Measurements from ENCODE around the gene CASQ2.

The CASQ2 gene

DNA sequence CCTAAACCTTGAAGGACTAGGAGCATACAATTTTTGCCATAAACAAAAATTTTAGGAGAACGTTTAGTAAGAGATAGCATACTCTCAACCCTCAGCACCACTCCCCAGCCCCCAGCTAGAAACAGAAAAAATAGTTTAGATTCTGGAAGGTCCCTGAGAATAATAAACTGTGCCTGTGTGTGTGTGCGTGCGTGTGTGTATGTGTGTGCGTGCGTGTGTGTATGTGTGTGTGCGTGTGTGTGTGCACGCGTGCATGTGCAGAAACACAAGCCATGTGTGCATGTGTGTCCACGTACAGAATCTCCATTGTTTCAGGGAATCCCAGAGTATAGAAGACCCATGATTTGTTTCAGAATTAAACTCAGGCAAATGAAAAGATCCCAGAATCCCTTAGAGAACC lies 62.6 kb downstream of the CASQ2 start:
- Histone ChIP-seq H3K27me3 (no peaks in the 10 kb centered on the region), H3K27ac (no peak overlapping the region)
- TF ChIP-seq, protein P1, sequence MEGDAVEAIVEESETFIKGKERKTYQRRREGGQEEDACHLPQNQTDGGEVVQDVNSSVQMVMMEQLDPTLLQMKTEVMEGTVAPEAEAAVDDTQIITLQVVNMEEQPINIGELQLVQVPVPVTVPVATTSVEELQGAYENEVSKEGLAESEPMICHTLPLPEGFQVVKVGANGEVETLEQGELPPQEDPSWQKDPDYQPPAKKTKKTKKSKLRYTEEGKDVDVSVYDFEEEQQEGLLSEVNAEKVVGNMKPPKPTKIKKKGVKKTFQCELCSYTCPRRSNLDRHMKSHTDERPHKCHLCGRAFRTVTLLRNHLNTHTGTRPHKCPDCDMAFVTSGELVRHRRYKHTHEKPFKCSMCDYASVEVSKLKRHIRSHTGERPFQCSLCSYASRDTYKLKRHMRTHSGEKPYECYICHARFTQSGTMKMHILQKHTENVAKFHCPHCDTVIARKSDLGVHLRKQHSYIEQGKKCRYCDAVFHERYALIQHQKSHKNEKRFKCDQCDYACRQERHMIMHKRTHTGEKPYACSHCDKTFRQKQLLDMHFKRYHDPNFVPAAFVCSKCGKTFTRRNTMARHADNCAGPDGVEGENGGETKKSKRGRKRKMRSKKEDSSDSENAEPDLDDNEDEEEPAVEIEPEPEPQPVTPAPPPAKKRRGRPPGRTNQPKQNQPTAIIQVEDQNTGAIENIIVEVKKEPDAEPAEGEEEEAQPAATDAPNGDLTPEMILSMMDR (IDR thresholded peaks at IDR 0.05): no peak

DNA sequence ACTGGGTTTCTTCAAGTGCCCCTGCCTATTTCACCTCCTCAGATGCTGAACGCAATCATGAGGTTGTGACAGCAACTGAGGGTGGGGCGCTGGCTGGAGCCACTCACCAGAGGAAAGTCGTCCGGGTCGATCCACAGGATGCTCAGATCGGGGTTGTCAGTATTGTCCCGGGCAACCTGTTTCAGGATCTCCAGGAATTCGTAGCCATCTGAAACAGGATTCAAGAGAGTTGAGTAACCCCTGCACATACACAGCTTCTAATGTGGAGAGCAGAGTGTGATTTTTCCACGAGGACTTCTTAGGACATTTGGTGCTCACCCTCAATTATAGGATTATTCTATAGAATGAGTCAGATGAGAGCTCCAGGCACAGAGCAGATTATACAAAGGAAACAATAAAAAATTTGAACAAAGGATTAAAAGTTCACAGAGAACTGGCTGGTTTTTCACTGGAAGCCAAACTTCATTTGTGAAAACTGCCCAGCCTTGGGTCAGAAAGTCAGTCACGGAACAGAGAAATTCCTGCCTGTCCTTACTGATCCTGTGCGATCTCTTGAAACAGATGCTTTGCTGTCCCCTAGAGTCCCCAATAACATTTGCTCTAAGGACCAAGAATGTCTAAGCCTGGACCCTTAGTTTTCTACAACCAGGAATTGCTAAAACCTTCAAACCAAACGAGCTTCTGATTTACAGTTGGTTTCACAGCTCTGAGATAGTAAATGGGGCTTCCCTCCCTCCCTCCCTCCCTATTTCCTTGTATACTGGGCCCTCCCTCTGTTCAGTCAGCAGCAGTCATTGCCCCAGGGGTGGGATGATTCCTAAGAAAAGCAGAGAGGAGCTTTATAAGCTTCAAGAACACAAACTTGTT lies 63.2 kb downstream of the CASQ2 start:
- no peaks in the 10 kb centered on the region for H3K27me3 ChIP-seq
- H3K4me3 ChIP-seq: no peak overlapping the region
- DNase-seq: no peak
- TF ChIP-seq, protein P1 (IDR thresholded peaks at IDR 0.05): no peak
- peaks cover 0 to 6% (median 2%) of the 10 kb centered on the region in 4 donors for H3K4me1 ChIP-seq
- intact Hi-C loops (cut with DNase I; ENCODE audit: low total_unique reads): no loop called here
- H3K36me3 ChIP-seq: peaks cover 32 to 43% (median 34%) of the 10 kb centered on the region in 3 donors
- no peak overlapping the region for H3K27ac ChIP-seq
- H3K9me3 ChIP-seq: no peaks in the 10 kb centered on the region

More for the DNA sequence above, 62.6 kb downstream of the CASQ2 start:
- peaks cover 0 to 6% (median 3%) of the 10 kb centered on the region in 4 donors for H3K4me1 ChIP-seq
- no peaks in the 10 kb centered on the region for H3K9me3 ChIP-seq
- DNase-seq: no peak
- H3K36me3 ChIP-seq: peaks cover 26 to 38% (median 34%) of the 10 kb centered on the region in 3 donors
- intact Hi-C loops (cut with DNase I; ENCODE audit: low total_unique reads): no loop called here
- H3K4me3 ChIP-seq: no peak overlapping the region

DNA sequence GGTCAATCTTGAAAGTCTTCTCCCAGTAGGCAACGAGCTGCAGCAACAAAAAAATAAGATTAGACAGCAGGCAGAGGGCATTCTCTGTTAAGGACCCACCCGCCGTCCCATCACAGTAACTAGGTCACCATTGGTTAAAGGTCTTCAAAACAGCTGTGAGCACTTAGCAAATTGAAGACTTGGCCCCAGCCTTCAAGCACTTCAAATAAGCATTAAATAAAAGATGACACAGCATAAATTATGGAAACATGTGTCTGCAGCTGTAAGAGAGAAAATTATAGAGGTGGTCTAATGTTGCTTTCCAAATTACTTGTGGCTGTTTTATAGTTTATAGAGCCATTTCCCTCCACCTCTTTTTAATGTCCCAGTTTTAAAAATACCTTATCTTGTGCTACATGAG lies 65.6 kb downstream of the CASQ2 start:
- Histone ChIP-seq H3K27me3 (no peaks in the 10 kb centered on the region), H3K4me1 (peaks cover 0 to 6% (median 2%) of the 10 kb centered on the region in 4 donors), H3K9me3 (no peaks in the 10 kb centered on the region), H3K36me3 (peaks cover 26 to 49% (median 40%) of the 10 kb centered on the region in 3 donors), H3K27ac (no peak overlapping the region), H3K4me3 (no peak overlapping the region)
- no peak for DNase-seq
- TF ChIP-seq, protein P1 (IDR thresholded peaks at IDR 0.05): no peak
- intact Hi-C loops (cut with DNase I; ENCODE audit: low total_unique reads): loop anchor here (5.0 kb wide), 1 partner anchor 981 kb away; no protein-coding TSS in a partner anchor

DNA sequence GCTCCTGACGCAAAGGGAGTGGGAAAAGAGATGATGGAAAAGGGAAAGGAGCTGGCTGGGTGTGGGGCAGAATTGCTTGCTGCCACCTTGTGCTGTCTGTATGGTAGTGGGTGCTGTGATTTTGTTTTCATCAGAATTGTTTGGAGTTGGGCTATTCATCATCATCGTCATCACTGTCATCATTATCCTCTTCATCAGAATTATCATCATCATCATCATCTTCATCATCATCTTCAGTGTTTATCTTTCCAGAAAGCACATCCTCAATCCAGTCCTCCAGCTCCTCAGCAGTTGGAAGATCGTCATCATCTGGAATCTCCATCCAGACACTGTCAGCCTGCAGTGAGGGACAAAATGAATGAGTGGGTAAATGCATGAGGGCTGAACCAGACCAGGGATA lies 67.4 kb downstream of the CASQ2 start:
- Histone ChIP-seq H3K36me3 (peaks cover 26 to 49% (median 40%) of the 10 kb centered on the region in 3 donors), H3K4me1 (no peaks in the 10 kb centered on the region), H3K27me3 (no peaks in the 10 kb centered on the region), H3K9me3 (no peaks in the 10 kb centered on the region), H3K4me3 (no peak overlapping the region), H3K27ac (no peak overlapping the region)
- TF ChIP-seq, protein P1 (IDR thresholded peaks at IDR 0.05): no peak
- intact Hi-C loops (cut with DNase I; ENCODE audit: low total_unique reads): loop anchor here (5.0 kb wide), 1 partner anchor 979 kb away; no protein-coding TSS in a partner anchor
- no peak for DNase-seq

DNA sequence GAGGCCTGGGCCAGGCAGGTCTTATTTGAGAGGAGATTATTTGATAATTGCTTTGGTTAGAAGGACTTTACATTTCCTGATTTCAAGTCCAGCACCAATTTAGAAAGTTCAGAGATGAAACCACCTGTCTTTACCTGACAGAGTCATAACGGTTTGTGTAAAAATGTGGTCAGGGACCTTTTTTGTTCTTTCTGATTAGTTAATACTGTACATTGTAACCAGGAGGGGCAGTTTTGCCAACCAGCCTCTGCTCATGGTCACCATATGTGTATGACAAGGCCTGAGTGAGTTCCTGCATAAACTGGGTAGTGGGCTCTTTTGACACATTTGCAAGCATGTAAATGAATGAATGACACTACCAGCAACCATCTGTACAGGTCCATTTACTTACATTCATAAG lies 70.9 kb downstream of the CASQ2 start:
- H3K36me3 ChIP-seq: peaks cover 15 to 26% (median 22%) of the 10 kb centered on the region in 3 donors
- no peak for DNase-seq
- no peaks in the 10 kb centered on the region for H3K4me1 ChIP-seq
- TF ChIP-seq, protein P1 (IDR thresholded peaks at IDR 0.05): no peak
- H3K27ac ChIP-seq: no peak overlapping the region
- H3K9me3 ChIP-seq: no peaks in the 10 kb centered on the region
- H3K4me3 ChIP-seq: no peak overlapping the region
- intact Hi-C loops (cut with DNase I; ENCODE audit: low total_unique reads): no loop called here
- H3K27me3 ChIP-seq: no peaks in the 10 kb centered on the region

Measured in tibial artery (tissue), 4 donors.